ENCODE results near the gene CDCA7L.

The CDCA7L gene

DNA sequence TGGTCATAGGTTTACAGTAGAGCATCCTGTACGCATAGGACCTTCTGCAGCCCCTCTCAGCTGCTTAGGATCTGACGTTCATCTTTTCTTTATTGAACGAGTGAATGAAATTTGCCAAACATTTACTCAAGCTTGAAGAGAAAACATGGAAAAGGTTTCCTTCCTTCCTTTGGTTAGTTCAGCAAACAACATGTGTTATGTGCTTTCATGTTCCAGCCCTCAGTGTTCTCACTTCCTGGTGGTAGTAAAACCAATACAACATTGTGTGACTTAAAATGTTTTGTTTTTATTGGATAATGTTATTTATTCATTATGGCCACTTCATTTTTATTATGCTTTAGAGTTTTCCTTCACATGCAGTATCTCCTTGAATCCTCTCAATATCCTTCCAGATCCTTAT is 1.4 kb upstream of the CDCA7L start:
- ChIA-PET POLR2A (no interaction called here), CTCF (no interaction called here)
- no peak for TF ChIP-seq TARDBP (IDR thresholded peaks at IDR 0.05)
- TF ChIP-seq, protein P1, sequence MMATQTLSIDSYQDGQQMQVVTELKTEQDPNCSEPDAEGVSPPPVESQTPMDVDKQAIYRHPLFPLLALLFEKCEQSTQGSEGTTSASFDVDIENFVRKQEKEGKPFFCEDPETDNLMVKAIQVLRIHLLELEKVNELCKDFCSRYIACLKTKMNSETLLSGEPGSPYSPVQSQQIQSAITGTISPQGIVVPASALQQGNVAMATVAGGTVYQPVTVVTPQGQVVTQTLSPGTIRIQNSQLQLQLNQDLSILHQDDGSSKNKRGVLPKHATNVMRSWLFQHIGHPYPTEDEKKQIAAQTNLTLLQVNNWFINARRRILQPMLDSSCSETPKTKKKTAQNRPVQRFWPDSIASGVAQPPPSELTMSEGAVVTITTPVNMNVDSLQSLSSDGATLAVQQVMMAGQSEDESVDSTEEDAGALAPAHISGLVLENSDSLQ (IDR thresholded peaks at IDR 0.05) = no peak
- TF ChIP-seq SUZ12 (IDR thresholded peaks at IDR 0.05) = no peak
- TF ChIP-seq ARNT (IDR thresholded peaks at IDR 0.05) = no peak
- no peak for TF ChIP-seq NFRKB (IDR thresholded peaks at IDR 0.05)
- no peak for TF ChIP-seq ZNF384 (IDR thresholded peaks at IDR 0.05)
- no peak for TF ChIP-seq CTBP1 (IDR thresholded peaks at IDR 0.05; ENCODE audit: borderline replicate concordance)
- no peak for TF ChIP-seq BHLHE40 (IDR thresholded peaks at IDR 0.05; ENCODE audit: borderline replicate concordance)
- TF ChIP-seq LEF1 (IDR thresholded peaks at IDR 0.05; ENCODE audit: borderline replicate concordance) = no peak
- TF ChIP-seq L3MBTL2 (conservative IDR thresholded peaks at IDR 0.05) = no peak
- TF ChIP-seq FOXA1 (IDR thresholded peaks at IDR 0.05) = no peak
- no peak for TF ChIP-seq FOXK2 (IDR thresholded peaks at IDR 0.05)
- DNase-seq (ENCODE audit: extremely low spot score) = no peak

DNA sequence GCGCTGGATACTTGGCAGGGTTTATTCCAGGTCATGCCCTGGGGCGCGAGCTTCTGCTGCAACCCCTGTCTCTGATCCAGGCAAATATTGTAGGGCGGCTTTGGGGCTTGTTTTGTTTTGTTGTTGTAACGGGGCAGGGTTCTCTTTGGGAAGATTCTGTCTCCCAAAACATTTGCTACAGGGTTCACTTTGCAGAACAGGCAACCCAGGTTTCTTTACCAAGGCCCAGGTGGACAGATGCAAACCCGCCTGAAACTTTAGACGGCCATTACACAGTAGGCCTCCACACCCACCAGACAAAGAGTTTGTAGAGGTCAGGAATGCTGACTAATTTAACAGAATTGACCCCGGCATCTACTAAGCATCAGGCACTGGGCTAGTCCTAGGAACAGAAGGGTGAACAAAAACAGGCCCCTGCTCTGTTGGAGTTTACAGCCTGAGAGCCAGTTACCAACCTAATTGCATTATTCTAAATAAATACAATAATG is 567 bp upstream of the CDCA7L start:
- POLR2A ChIA-PET = interaction anchor here (0.9 to 2.8 kb wide), 5 partner anchors 25 to 364 kb away, joined by 3 to 9 read pairs (median 3); no protein-coding TSS in a partner anchor
- no peak for TF ChIP-seq FOXK2 (IDR thresholded peaks at IDR 0.05)
- TF ChIP-seq, protein P1 (IDR thresholded peaks at IDR 0.05) = no peak
- TF ChIP-seq ZNF384 (IDR thresholded peaks at IDR 0.05) = no peak
- no peak for TF ChIP-seq SP1 (IDR thresholded peaks at IDR 0.05)
- no peak for TF ChIP-seq FOXA1 (IDR thresholded peaks at IDR 0.05)
- TF ChIP-seq SUZ12 (IDR thresholded peaks at IDR 0.05) = no peak
- TF ChIP-seq LEF1 (IDR thresholded peaks at IDR 0.05; ENCODE audit: borderline replicate concordance) = no peak
- TF ChIP-seq TARDBP (IDR thresholded peaks at IDR 0.05) = no peak
- no peak for TF ChIP-seq ARNT (IDR thresholded peaks at IDR 0.05)
- TF ChIP-seq ELF4 (IDR thresholded peaks at IDR 0.05) = no peak
- no peak for TF ChIP-seq CTBP1 (IDR thresholded peaks at IDR 0.05; ENCODE audit: borderline replicate concordance)
- TF ChIP-seq FOXM1 (IDR thresholded peaks at IDR 0.05; ENCODE audit: borderline replicate concordance) = no peak
- no peak for TF ChIP-seq L3MBTL2 (conservative IDR thresholded peaks at IDR 0.05)
- no peak for TF ChIP-seq BHLHE40 (IDR thresholded peaks at IDR 0.05; ENCODE audit: borderline replicate concordance)
- no peak for TF ChIP-seq NFRKB (IDR thresholded peaks at IDR 0.05)
- TF ChIP-seq HDGF (IDR thresholded peaks at IDR 0.05; ENCODE audit: borderline replicate concordance) = no peak
- DNase-seq (ENCODE audit: extremely low spot score) = no peak
- CTCF ChIA-PET = interaction anchor here (1.0 kb wide), 1 partner anchor 17 kb away, joined by 3 read pairs; no protein-coding TSS in a partner anchor

DNA sequence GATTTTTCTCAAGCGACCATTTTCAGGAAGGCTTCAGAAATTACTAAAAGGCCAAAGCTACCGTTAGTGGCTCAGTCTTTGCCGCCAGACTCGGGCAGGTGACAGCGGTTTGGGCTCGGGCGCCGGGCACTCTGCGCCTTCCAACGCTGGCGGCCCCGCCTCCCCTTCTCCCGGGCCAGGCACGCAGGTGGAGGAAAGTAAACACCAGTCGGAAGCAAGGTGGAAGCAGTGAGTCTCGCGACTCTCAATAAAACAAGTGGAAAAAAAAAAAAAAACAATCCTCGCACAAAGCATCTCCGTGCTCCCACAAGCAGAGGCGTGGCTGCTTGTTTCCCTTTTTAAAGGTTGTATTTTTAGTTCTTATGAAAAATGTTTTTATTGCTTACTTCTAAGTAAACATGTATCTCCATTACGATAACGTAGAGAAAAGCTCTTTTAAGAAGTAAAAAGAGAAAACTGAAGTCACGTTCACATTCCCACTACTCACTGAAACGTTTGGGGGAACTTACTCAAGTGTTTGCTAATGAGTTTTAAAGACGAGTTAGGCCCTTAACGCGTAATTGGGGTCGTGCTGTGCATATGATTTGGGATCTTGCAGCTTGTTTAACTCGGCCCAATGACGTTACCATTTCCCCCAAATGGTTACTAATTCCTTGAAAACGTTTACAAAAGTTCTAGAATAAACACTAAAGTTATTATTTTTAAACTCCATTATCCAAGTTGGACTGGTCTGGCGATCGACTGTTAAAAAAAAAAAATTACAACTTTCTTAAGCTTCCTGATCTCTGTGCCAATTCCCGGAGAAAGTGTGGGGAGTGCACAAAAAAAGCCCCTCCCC is 864 bp downstream of the CDCA7L start:
- POLR2A ChIA-PET = interaction anchor here (0.9 to 2.8 kb wide), 5 partner anchors 18 to 139 kb away, joined by 3 to 9 read pairs (median 3); no protein-coding TSS in a partner anchor
- TF ChIP-seq ZNF384 (IDR thresholded peaks at IDR 0.05) (peak; percentile 42; the same call in 1 of the 2 replicates), LEF1 (IDR thresholded peaks at IDR 0.05; ENCODE audit: borderline replicate concordance) (no peak), FOXA1 (IDR thresholded peaks at IDR 0.05) (no peak)
- DNase-seq (ENCODE audit: extremely low spot score) = peak; percentile 43
- CTCF ChIA-PET = interaction anchor here (0.6 to 1.0 kb wide), 2 partner anchors 19 to 24 kb away, joined by 3 read pairs; no protein-coding TSS in a partner anchor

DNA sequence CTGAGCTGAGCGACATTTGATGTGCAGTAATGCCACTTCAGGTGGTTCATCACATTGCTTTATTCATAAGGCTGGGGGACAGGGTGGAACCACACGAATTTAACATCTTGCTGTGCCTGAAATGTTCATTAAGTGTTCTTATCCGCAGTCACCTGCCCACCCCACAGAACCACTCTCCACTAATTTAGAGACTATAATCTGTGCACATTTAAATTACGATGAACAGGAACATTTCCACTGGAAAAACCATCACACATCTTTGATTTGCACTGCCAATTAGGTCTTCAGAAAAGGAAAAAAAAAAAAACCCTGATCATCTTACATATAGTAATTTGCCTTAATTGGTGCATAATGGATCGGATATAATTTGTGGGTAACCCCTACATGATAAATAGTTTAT is 2.3 kb downstream of the CDCA7L start:
- ChIA-PET CTCF (interaction anchor here (0.6 to 1.3 kb wide), 4 partner anchors 10 to 21 kb away, joined by 3 to 5 read pairs (median 3); no protein-coding TSS in a partner anchor), POLR2A (interaction anchor here (2.8 kb wide), 1 partner anchor 22 kb away, joined by 9 read pairs; no protein-coding TSS in a partner anchor)
- DNase-seq (ENCODE audit: extremely low spot score) = no peak
- no peak for TF ChIP-seq NFRKB (IDR thresholded peaks at IDR 0.05)
- TF ChIP-seq BHLHE40 (IDR thresholded peaks at IDR 0.05; ENCODE audit: borderline replicate concordance) = no peak
- TF ChIP-seq ELF4 (IDR thresholded peaks at IDR 0.05) = no peak
- no peak for TF ChIP-seq ZNF384 (IDR thresholded peaks at IDR 0.05)
- TF ChIP-seq FOXK2 (IDR thresholded peaks at IDR 0.05) = no peak
- no peak for TF ChIP-seq SUZ12 (IDR thresholded peaks at IDR 0.05)
- no peak for TF ChIP-seq FOXA1 (IDR thresholded peaks at IDR 0.05)

DNA sequence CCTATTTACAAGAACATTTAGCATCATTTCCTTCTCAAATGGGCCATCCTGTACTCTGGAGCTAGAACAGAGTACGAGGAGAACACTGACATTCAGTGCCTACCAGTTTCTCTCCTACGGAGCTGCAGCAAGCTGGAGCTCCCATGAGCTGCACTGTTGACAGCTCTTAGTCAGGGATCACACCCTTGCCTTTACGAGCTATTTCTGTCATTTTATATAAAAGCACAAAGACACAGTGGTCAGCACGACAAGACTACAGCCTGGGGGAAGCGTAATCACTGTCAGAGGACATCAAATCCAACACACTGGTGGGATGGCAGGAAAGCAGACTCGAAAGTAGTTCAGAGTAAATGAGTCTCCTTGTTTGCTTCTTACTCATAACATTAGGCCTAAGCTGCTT is 2.7 kb downstream of the CDCA7L start:
- ChIA-PET CTCF (interaction anchor here (0.6 to 1.3 kb wide), 4 partner anchors 11 to 65 kb away, joined by 3 to 5 read pairs (median 3); no protein-coding TSS in a partner anchor), POLR2A (no interaction called here)
- no peak for DNase-seq (ENCODE audit: extremely low spot score)

More for the DNA sequence above, 2.7 kb downstream of the CDCA7L start:
- TF ChIP-seq NFRKB (IDR thresholded peaks at IDR 0.05) (no peak), FOXA1 (IDR thresholded peaks at IDR 0.05) (no peak), BHLHE40 (IDR thresholded peaks at IDR 0.05; ENCODE audit: borderline replicate concordance) (no peak), L3MBTL2 (conservative IDR thresholded peaks at IDR 0.05) (no peak), TARDBP (IDR thresholded peaks at IDR 0.05) (no peak), SP1 (IDR thresholded peaks at IDR 0.05) (no peak), LEF1 (IDR thresholded peaks at IDR 0.05; ENCODE audit: borderline replicate concordance) (no peak), ZNF384 (IDR thresholded peaks at IDR 0.05) (no peak), SUZ12 (IDR thresholded peaks at IDR 0.05) (no peak)
- TF ChIP-seq, protein P1 (IDR thresholded peaks at IDR 0.05) = no peak

All from HEK293T (cell line).